Thymus (tissue), 11 donors: ENCODE data around the gene ZNF622. TPM values are rescaled to one million over a fixed set of nuclear protein-coding genes. Genes with fewer than 3 reads are reported as not detected.
"Not testable (repeated sequence)": the region's sequence is repeated elsewhere in the genome, so short reads cannot be mapped to it uniquely, and the experiment has no call there.

Experiments used
- DNase-seq, 9 donors: peaks; one replicate each; pipeline ENCODE4 v3.0.0-alpha.2; 2013; ENCODE audit warnings: low spot score in 9 of 9, low read depth in 6 of 9, missing footprints in 1 of 9
- H3K27ac ChIP-seq, 2 donors: one replicate each; pipeline ENCODE4 v1.5.1; 2013; ENCODE audit warnings: control low read depth in 1 of 2, low read depth in 1 of 2, low read length in 1 of 2, mild to moderate bottlenecking in 1 of 2, moderate library complexity in 1 of 2
- H3K27me3 ChIP-seq, 2 donors: one replicate each; pipeline ENCODE4 v1.5.1; 2013; ENCODE audit warnings: low read length in 1 of 2; ENCODE audit not compliant: control insufficient read depth in 2 of 2, insufficient read depth in 1 of 2
- H3K36me3 ChIP-seq, 2 donors: one replicate each; pipeline ENCODE4 v1.5.1; 2013; ENCODE audit warnings: low read length in 1 of 2, mild to moderate bottlenecking in 1 of 2, moderate library complexity in 1 of 2; ENCODE audit not compliant: control insufficient read depth in 2 of 2, insufficient read depth in 2 of 2
- H3K4me1 ChIP-seq, 2 donors: one replicate each; pipeline ENCODE4 v1.5.1; 2013; ENCODE audit warnings: low read length in 2 of 2; ENCODE audit not compliant: control insufficient read depth in 2 of 2, insufficient read depth in 2 of 2
- H3K4me3 ChIP-seq, 2 donors: one replicate each; pipeline ENCODE4 v1.5.1; 2013; ENCODE audit warnings: low read length in 2 of 2, control low read depth in 1 of 2, mild to moderate bottlenecking in 1 of 2
- H3K9me3 ChIP-seq, 2 donors: one replicate each; pipeline ENCODE4 v1.5.1; 2013; ENCODE audit warnings: low read length in 1 of 2, mild to moderate bottlenecking in 1 of 2; ENCODE audit not compliant: control insufficient read depth in 2 of 2, insufficient read depth in 1 of 2
- WGBS: extraction: QIAGEN DNeasy Blood & Tissue Kit; methylation state at CpG from one replicate; pipeline ENCODE4 v1.1.7; 2013; 5-methylcytosine and 5-hydroxymethylcytosine counted together
- polyA plus RNA-seq: library from polyadenylated mRNA; stranded (reverse); fragments of 200-250 nt; gene quantifications from one replicate; pipeline ENCODE4 v1.2.3, GENCODE V29; 2013
- total RNA-seq: library from RNA; stranded (reverse); fragments of 120-200 nt; gene quantifications from one replicate; pipeline ENCODE4 v1.2.4, GENCODE V29; 2013
- donor health status: healthy.

ZNF622 gene
- total and polyA plus RNA-seq, 2 donors, result 19.8 to 27.7 TPM

GRCh38 chr5:16485656-16486055 lies 20.1 kb upstream of the ZNF622 start:
- Histone ChIP-seq H3K4me3 (no peak overlapping the region), H3K27ac (no peak overlapping the region), H3K4me1 (no peaks in the 10 kb centered on the region), H3K36me3 (no peaks in the 10 kb centered on the region), H3K27me3 (no peaks in the 10 kb centered on the region), H3K9me3 (no peaks in the 10 kb centered on the region)
- no peak for DNase-seq

- no peaks in the 10 kb centered on the region for H3K36me3 ChIP-seq
- no peak for DNase-seq
- WGBS, result 90% methylated on average over 1 of the region's 1 CpG
- no peak overlapping the region for H3K4me3 ChIP-seq
- H3K27me3 ChIP-seq, result no peaks in the 10 kb centered on the region
- no peak overlapping the region for H3K27ac ChIP-seq
- no peaks in the 10 kb centered on the region for H3K4me1 ChIP-seq
- H3K9me3 ChIP-seq, result no peaks in the 10 kb centered on the region
These were observed 18.5 kb upstream of the ZNF622 start for GRCh38 chr5:16484081-16484480.

GRCh38 chr5:16483361-16483760 lies 17.8 kb upstream of the ZNF622 start:
- no peaks in the 10 kb centered on the region for H3K36me3 ChIP-seq
- no peaks in the 10 kb centered on the region for H3K27me3 ChIP-seq
- H3K9me3 ChIP-seq, result no peaks in the 10 kb centered on the region
- H3K27ac ChIP-seq, result no peak overlapping the region
- no peak for DNase-seq
- no peak overlapping the region for H3K4me3 ChIP-seq
- H3K4me1 ChIP-seq, result no peaks in the 10 kb centered on the region

GRCh38 chr5:16482891-16483290 lies 17.3 kb upstream of the ZNF622 start:
- Histone ChIP-seq H3K27ac (no peak overlapping the region), H3K4me1 (no peaks in the 10 kb centered on the region), H3K9me3 (no peaks in the 10 kb centered on the region), H3K36me3 (no peaks in the 10 kb centered on the region), H3K4me3 (no peak overlapping the region), H3K27me3 (no peaks in the 10 kb centered on the region)
- WGBS, result 96% methylated on average over 2 of the region's 2 CpGs
- no peak for DNase-seq

GRCh38 chr5:16480821-16481538 lies 15.4 kb upstream of the ZNF622 start:
- H3K9me3 ChIP-seq, result no peaks in the 10 kb centered on the region
- H3K4me1 ChIP-seq, result no peaks in the 10 kb centered on the region
- DNase-seq, result no peak
- 97% methylated on average over 6 of the region's 6 CpGs for WGBS
- H3K27me3 ChIP-seq, result no peaks in the 10 kb centered on the region
- no peaks in the 10 kb centered on the region for H3K36me3 ChIP-seq
- H3K4me3 ChIP-seq, result no peak overlapping the region
- H3K27ac ChIP-seq, result no peak overlapping the region

- Histone ChIP-seq H3K27me3 (no peaks in the 10 kb centered on the region), H3K27ac (no peak overlapping the region), H3K9me3 (no peaks in the 10 kb centered on the region), H3K4me1 (no peaks in the 10 kb centered on the region), H3K36me3 (no peaks in the 10 kb centered on the region), H3K4me3 (no peak overlapping the region)
- no peak for DNase-seq
These were observed 14.5 kb upstream of the ZNF622 start for GRCh38 chr5:16480144-16480543.

GRCh38 chr5:16477541-16477940 lies 11.9 kb upstream of the ZNF622 start:
- 96% methylated on average over 3 of the region's 3 CpGs for WGBS
- Histone ChIP-seq H3K27ac (no peak overlapping the region), H3K27me3 (no peaks in the 10 kb centered on the region), H3K9me3 (no peaks in the 10 kb centered on the region), H3K4me1 (no peaks in the 10 kb centered on the region), H3K36me3 (peaks cover 0 to 7% of the 10 kb centered on the region in 2 donors), H3K4me3 (no peak overlapping the region)
- DNase-seq, result no peak

- H3K27ac ChIP-seq, H3K4me3 ChIP-seq, H3K27me3 ChIP-seq, H3K9me3 ChIP-seq, H3K36me3 ChIP-seq, H3K4me1 ChIP-seq, DNase-seq: not testable (repeated sequence)
- WGBS, result 96% methylated on average over 3 of the region's 3 CpGs
These were observed 10.8 kb upstream of the ZNF622 start for GRCh38 chr5:16476417-16476816.

- Histone ChIP-seq H3K36me3 (peaks cover 0 to 7% of the 10 kb centered on the region in 2 donors), H3K4me1 (peaks cover 6 to 7% of the 10 kb centered on the region in 2 donors), H3K27me3 (no peaks in the 10 kb centered on the region), H3K27ac (no peak overlapping the region), H3K4me3 (no peak overlapping the region), H3K9me3 (no peaks in the 10 kb centered on the region)
- DNase-seq, result no peak
- WGBS, result 42% methylated on average over 3 of the region's 3 CpGs
These were observed 5.8 kb upstream of the ZNF622 start for GRCh38 chr5:16471387-16471786.
